Superior temporal gyrus (tissue), 1 donor: ENCODE measurements around the gene NEK7.
"Not testable (repeated sequence)": the region's sequence is repeated elsewhere in the genome, so short reads cannot be mapped to it uniquely, and the experiment has no call there.

Source experiments
- DNase-seq: peaks from one replicate; pipeline ENCODE4 v3.0.0-alpha.2; 2016; ENCODE audit errors: extremely low spot score

The NEK7 gene

DNA sequence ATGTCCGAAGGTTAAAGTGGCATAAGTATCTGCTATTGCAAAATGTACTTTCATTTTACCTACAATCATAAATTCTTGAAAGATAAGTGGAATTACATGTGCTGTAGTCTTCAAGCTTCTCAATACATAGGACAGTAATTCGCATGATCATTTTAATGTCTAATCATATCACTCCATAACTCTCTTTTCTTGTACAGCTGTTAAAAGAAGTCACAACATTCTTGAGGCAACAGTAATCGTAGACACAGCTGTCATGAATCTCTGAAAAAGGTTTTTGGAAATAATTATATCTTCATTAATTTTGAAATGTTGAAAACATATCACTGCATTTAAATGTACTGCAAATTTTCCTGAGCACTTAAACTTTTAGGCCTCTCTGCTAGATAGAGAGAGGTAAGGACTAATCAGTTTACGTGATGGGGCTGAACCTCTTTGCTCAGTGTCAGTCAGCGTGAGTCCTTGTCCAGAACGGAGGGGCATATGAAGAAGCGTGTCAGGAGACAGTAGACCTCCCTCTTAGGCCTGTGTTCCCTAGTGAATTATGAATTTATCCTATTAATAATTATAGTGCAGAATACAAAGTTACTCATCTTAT, 133.4 kb downstream of the NEK7 start:
- DNase-seq: no peak

DNA sequence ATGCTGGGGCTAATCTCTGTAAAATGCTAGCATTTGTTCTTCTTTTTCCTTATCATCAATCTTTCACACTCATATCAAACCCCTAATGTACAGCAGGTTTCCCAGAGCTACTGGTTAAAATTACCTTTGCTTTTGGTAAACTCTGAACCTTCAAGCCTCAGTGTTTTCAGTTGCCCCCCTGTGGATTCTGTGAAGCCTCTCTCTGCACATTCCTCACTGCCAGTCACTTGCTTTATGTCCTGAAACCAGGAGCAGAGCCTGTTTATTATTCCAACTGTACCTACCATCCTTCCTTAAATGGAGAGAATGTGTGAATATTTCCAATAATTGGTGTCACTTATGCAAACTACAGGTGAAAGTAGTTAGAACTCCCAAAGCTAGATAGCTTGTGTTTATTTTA, 134.2 kb downstream of the NEK7 start:
- no peak for DNase-seq

DNA sequence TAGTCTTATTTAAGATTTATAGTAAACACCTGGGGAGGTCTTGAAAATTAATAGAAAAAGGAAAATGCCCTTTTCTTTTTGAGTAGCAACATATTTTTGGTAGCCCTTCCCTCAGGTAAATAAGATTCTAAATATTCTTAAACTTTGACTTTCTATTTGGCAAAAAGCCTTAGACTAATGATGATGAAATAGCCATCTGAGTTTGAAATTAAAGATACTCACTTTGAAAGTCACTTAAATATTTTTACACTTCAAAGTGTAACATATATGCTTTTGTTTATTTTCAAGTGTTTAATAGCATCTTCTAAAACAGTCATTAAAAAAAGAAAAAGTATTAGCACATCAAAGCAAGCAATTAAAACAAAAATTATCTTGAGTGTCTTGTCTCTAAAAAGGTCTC, 135.1 kb downstream of the NEK7 start:
- no peak for DNase-seq

DNA sequence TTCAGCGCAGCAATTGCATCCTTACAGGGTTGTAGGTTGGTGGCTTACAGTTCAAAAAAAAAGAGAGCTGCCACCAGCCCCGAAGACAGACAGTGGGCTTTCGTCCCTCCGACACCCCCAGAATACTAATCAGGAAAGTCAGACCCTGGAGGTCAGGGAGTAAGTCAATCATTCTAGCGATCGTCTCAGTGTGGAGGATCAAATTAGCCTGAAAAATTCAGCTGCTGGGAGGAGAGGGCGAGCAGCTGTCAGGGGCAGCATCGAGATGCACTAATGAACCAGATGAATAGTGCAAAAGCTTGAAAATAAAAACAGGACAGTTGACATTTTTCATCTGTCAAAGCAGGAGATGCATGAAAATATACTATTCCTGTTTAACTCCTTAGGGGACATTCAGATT, 138.4 kb downstream of the NEK7 start:
- DNase-seq: no peak

DNA sequence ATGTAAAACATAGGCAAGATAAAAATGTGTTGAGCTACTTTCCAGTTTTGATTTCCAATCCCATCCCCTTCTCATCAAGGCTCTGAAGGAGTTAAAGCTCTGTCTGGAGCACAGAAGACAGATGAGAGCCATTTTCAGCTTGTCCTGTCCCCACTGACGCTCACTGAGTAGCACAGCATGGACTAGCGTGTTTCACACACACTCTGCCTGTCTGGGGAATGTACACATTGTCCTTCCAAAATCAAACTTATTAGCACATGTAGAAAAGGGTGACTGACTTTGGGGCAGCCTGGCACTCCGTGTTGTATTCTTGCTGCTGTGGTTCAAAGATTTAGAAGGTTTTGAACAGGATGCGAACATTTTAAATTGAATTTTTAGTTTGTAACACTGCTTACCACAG, 139.2 kb downstream of the NEK7 start:
- no peak for DNase-seq

DNA sequence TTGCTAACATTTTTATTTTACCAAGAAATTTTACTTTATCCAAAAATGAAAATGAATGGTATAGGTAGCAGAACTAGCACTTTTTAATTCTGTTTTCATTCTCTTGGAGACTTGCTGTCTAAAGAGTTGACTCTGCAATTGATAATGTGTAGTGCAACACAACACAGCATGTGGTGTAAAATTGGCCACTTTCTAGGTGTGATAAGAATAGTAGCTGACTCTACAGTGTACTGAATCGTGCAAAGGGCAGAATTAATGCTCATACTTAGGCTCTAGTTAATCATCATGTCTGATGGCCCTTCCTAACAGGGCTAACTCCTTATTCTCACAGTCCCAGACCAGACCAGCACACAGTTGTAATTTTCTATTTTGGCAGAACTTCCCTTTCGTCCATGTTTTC, 140.5 kb downstream of the NEK7 start:
- DNase-seq: no peak

DNA sequence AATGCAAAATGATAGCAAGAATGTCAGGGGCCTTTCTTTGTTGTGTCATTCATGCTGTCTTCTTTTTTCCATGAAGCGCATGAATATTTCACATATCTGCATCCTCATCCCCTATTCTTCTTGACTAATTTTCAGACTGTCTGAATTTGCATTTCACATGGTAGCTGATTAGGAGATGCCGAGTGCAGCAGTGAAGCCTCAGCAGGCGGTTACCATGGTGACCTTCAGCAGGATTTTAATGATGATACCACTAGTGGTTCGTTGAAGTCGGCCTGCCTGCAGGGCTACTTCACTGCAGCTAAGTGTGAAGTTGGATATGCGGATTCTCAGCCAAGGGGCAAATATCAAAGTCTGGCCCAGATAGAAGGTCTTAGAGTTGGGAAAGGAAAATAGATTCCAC, 141.8 kb downstream of the NEK7 start:
- no peak for DNase-seq

DNA sequence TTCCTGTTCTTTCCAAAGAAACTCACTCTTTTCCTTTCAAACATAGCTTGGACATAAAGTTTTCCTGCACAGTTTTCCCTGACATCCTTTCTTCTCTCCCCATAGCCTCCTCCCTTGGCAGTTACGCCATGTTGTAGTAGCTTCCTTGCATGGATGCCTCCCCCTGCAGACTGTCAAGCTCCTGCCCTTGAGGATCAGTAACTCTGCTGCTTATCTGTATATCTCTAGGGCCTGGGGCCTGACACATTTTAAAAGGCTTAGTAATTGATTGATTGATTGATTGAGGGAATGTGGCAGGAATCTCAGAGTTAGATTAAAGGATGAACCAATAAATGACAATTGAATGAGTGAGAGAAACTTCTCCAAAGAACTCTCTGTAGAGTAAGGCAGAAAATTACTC, 143.7 kb downstream of the NEK7 start:
- no peak for DNase-seq

DNA sequence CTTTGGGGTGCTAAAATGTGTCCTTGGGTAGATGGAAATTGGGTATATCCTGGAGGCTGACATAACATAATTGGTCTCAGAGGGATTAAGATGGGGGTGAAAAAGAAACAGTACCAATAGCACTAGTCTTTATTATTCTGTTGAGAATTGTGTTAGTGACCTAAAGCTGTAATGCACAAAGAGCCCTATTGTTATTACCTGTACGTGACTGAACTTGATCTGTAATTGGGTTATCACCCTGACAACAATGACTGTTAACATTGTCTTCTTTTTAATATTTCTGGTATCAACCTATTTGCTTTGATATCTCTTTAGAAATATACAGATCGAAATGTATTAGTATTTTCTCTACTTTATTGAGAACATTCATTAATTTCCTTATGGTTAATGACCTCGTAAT, 147.6 kb downstream of the NEK7 start:
- no peak for DNase-seq

DNA sequence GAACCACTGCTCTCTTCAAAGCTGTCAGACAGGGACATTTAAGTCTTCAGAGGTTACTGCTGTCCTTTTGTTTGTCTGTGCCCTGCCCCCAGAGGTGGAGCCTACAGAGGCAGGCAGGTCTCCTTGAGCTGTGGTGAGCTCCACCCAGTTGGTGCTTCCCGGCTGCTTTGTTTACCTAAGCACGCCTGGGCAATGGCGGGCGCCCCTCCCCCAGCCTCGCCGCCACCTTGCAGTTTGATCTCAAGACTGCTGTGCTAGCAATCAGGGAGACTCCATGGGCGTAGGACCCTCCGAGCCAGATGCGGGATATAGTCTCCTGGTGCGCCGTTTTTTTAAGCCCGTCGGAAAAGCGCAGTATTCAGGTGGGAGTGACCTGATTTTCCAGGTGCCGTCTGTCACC, 158.0 kb downstream of the NEK7 start:
- not testable (repeated sequence) for DNase-seq

DNA sequence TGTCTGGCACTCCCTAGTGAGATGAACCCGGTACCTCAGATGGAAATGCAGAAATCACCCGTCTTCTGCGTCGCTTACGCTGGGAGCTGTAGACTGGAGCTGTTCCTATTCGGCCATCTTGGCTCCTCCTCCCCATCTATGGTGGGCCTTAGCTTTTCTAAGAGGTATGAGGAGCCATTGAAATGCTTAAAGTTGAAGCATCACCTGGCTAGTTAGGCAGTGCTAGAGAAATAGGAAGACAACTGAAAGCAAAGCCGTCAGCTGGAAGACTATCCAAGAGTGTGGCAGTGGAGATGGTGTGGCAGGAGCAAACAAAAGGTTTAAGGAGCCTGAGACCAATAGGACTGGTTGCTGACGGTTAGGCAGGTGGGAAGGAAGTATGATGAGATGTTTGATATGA, 158.5 kb downstream of the NEK7 start:
- DNase-seq: not testable (repeated sequence)

DNA sequence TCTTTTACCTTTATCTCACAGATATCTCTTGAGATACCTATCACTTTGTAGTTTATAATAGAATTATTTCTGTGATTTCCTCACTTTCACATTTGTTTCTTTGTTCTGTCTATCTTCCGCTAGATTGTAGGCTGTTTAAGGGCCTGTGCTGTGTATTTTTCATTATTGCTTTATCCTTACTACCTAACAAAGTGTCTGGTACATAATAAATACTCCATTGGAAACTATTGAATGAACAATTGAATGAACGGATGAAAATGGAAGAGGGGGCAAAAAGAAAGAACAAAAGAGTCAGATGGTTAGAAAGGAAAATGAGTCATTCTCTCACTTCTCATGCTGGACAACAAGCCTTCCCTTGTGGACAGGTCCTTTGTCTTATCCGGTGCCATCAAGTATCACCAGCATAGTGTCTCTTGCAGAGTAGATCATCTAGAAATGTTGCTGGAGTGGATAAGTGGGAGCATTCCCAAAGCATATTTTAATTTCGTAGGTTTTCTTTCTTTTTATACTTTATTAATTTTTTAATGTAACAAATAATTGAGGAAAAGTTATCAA, 159.8 kb downstream of the NEK7 start:
- no peak for DNase-seq

DNA sequence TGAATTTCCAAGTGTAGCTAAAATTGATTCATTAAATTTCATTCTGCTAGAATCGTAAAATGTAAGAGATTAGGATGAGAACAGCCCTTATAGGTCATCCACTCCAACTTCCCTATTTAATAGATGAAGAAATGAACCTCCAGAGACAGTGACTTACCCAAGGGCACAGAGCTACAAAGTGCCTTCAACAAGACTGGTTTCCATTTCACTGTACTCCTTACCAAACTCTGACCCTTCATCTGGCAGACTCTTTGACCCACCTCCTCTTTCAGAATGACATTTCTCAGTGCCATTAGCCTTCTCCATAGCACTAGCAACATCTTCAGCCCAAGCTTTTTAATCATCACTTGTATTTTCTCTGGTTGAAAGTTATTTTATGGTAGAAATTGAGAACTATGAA, 161.3 kb downstream of the NEK7 start:
- no peak for DNase-seq

DNA sequence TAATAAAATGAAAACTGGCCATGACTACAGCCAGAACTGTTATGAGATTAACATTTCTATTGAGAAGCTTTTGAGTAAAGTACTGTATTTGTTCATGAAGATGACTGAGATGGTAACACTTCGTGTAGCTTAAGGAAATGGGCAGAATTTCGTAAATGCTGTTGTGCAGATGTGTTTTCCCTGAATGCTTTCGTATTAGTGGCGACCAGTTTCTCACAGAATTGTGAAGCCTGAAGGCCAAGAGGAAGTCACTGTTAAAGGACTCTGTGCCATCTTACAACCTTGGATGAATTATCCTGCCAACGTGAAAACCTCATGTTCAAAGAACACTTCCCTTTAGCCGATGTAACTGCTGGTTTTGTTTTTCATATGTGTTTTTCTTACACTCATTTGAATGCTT, 164.0 kb downstream of the NEK7 start:
- no peak for DNase-seq

DNA sequence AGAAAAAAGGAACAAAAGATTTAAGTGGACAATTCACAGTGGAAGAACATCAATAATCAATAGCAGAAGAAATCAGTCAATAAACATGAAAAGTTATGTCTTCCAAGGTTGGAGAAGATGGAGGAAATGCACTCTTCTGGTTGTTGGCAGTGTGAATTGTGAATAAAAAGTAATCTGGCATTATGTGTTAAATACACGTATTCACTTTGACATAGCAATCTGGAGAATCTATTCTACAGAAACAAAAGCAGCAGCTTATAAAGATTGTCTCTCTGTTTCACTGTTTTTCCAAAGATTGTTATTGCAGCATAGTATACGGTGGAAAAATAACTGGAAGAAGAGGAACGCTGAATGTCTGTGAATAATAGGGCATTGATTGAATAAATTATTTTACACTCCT, 169.4 kb downstream of the NEK7 start:
- DNase-seq: no peak

DNA sequence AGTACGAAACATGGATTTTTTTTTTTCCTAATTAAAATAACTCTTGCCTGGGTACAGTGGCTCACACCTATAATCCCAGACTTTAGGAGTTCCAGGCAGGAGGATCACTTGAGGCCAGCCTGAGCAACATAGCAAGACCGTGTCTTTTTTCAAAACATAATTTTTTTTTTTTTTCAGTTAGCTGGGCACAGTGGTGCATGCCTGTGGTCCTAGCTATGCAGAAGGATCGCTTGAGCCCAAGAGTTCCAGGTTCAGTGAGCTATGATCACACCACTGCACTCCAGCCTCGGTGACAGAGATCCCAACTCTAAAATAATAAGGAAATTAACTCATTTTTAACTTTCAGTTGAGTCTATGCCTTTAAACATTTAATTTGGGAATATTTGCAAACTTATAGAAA, 170.1 kb downstream of the NEK7 start:
- DNase-seq: no peak

DNA sequence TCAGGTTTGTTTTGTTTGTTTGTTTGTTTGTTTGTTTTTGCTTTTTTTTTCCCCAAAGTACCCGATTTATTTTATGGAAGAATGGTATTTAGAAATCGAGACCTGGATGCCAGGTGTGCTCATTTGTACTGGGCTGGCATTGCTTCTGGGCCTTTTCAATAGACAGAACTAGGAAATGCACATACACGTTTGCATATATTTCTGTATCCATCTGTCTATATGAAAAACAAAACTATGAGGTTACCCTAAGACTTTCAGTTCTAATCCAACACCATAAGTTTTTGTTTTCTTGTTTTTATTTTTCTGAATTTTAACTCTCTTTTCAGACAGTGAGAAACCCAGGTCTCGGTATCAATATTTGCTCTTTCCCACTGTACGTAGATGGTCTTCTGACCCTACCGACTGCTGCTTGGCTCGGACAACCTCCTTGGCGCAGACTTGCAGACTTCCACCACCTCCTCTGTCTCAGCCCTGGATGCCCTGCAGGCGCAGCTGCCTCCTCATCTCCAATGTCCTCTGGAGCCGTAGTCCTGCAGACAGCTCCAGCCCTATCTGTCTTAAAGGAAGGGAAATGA, 171.7 kb downstream of the NEK7 start:
- DNase-seq: no peak

DNA sequence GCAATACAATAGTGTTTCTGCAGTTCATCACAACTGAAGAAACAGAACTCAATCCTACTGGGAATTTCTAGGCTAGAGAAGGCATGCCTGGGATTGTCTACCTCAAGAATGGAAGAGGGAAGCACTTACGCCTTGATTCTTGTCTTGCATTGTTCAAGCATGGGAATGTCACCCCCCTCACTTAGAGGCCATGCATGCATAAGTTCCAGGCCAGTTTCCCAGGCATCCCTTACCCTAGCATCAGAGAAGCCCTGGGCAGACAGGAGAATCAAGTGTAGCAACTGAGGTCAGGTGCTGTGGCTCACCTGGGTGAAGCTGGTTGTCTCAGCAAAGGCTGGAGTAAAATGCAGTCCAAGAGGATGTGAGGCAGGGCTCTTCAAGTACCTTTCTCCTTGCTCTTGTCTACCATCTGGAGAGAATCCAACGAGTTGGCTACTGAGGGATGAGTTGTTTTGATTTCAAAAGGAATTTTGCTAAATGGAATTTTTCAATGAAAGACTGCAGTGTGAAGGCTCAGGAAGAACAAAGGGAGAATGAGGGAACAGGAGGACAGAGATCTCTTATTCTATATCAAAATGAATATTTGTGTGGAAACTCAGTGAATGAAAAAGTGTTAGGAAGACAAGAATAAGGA, 174.3 kb downstream of the NEK7 start:
- DNase-seq: no peak

DNA sequence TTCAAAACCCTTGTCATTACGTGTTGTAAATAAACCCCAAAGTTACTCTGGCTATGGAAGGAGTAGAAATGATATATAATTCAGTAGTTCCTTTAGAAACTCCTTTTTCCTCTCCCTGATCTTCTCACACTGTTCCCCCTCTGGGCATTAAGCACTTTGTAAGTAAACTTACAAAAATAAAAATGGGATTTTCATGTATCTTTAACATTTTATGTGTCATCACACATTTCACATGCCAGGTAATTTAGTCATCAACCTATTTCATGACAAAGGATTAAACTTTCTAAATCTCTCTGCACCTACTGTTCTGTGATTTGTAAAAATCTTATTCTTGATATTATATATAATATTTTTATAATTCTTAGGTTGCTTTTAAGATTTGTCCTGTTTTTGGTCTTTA, 176.9 kb downstream of the NEK7 start:
- no peak for DNase-seq

DNA sequence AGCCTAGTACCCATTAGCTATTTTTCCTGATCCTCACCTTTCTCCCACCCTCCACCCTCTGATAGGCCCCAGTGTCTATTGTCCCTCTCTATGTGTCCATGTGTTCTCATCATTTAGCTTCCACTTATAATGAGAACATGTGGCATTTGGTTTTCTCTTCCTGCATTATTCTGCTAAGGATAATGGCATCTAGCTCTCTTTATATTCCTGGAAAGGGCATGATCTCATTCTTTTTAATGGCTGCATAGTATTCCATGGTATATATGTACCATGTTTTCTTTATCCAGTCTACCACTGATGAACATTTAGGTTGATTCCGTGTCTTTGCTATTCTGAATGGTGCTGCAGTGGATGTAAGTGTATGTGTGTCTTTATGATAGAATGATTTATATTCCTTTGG, 178.9 kb downstream of the NEK7 start:
- no peak for DNase-seq

DNA sequence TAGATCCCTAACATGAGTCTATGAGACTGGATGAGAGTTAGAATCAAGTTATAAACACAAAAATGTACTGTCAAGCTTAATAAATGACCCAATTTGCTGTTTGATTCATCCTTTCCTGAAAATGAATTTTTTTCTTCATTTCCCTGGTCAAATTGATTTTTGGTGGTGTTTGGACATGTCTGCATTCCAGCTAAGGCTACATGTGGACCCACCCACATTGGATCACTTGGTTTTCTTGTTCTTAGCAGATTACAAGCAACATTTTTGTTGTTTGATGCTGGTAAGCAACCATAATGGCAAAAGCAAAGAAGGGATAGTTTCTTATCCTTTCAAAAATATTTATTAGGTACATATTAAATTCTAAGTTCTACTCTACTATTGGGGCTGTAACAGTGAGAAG, 181.1 kb downstream of the NEK7 start:
- DNase-seq: no peak

DNA sequence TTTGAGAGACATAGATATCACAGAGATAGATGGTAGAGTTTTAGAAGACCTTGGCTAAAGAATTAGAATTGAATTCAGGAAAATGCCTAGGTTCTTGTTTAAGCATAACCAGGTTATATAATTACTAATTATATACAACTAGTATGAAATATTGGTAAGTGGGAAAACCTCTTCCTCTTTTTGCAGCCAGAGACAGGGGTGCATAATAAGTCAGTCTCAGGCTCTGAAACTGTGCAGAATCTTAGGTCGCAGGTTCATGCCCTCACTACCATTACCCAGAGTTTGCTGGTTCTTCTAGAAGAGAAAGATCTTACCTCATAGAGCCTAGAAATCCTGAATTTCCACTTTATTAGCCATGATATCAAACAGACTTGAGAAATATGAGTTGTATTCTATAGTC, 183.3 kb downstream of the NEK7 start:
- no peak for DNase-seq

DNA sequence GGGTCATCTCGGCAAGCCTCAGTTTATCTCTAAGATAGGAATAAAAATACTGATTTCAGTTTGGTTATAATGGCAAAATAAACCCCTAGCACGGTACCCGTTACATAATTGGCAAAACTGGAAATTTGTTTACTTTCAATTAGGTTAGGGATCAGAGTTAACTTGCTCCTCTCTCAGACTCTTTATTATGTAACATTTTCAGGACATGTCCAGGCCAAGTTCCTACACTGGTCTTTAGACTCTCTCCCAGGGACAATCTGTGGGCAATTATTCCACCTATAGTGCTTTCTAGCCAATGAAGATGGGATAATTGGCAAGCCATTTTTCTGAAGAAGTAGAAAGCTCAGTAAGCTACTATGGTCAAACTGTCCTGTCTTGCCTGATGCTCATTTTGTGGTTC, 189.4 kb downstream of the NEK7 start:
- no peak for DNase-seq

DNA sequence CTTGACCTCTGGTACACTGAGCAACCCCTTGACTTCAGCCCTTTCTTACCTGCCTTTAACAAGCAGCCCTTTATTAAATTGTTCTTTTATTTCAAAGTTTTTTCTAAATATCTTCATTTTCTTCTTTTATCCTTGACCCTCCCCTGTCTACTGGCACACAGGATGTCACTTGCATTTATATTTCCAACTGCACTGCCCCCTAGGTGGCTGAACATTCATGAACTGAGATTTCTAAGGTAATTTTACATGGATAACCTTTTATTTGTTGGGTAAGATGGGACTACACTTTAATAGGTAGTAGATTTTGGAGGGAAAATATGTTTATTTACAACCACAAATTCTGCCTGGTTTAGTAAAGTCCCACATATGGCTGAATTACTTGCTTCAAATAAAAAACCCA, 193.7 kb downstream of the NEK7 start:
- no peak for DNase-seq
